NCI-H2227 treated with DMSO at 0.1 percent for 48 hours (cell line): ENCODE measurements around the gene PRDX5.

Experiments used
- DNase-seq: peaks from one replicate; lab custom pipeline; 2025; lab: John Stamatoyannopoulos, UW

PRDX5 gene

DNA sequence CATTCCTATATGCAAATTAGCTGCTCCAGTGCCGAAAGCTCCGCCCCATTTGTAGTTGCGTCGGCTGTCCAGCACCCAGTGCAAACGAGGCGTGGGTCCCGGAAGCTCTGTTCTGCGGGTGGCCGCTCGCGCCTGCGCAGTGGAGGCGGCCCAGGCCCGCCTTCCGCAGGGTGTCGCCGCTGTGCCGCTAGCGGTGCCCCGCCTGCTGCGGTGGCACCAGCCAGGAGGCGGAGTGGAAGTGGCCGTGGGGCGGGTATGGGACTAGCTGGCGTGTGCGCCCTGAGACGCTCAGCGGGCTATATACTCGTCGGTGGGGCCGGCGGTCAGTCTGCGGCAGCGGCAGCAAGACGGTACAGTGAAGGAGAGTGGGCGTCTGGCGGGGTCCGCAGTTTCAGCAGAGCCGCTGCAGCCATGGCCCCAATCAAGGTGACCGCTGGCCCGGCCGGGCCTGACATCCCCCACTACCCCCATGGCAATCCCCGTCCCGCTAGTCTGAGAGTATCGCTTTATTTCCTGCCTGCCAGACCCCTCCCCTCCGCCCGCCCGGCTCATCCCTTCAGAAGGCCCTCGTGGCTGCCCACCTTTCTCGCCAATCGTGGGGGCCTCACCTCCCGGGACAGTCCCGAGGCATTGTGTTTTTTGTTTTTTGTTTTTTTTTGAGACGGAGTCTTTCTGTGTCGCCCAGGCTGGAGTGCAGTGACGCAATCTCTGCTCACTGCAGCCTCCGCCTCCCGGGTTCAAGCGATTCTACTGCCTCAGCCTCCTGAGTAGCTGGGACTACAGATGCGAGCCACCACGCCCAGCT lies at the start of gene PRDX5:
Gene PRDX5, plus strand, starts transcription at position 161 of the 805 bp plus-strand sequence. Its CDS starts 95 bp downstream, at position 256.
- DNase-seq, result peak; percentile 94

DNA sequence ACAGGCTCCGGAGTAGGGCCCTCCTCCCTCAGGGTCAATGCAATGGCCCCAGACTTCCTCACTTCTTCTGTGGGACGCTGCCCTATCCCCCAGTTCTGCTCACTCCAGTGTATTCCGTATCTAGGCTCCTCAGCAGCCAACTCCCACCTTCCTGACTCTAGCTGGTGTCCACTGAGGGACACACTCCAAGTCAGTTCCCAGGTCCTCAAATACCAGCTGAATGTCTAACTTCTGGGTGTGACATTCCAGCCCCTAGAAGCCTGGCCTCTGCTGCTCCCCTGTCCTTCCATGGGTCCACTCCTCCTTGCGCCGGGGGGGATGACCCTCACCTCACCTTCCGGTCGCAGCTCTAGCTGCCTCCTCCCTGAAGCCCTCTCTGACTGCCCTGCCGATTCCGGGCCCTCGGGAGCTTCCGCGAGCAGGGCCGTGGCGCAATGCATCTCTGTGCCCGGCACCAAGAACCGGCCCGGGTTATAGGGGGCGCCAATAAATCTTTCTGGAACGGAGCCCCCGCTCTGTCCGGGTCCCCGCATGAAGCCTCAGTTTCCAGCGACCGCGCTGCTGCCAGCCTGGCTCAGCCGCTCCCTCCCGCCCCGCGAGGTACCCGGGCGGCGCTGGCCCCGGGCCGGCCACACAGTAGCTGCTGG lies 48.9 kb upstream of the PRDX5 start:
- DNase-seq, result no peak

DNA sequence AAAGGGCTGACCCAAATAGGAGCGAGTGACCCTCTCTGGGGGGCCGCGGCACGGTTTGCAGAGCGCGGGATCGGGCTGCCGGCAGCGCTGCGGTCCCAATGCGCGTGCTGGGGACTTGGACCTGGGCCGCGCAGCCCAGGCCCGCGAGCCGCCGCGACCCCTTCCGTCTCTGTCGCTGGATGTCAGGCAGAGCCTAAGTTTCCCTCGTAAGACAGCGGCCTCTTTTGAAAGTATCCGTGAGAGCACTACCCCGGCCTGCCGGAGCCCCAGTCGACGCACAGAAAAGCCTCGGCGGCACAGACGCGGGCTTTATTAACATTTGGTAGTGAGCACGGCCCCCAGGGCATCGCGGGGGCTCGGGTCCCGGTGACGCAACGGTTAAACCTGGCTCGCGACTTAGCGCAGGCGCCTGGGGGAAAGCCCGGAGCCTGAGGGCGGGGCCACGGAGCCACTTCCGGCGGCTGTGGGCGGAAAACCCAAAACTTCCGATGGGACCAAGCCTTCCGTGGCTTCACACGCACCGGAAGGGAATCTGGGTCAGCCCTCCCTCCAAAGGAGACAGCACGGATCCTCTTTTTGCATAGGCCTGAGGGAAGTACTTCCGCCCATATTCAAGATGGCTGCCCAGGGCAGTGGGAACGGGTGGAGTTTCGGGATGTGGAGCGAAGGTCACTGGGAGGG lies 48.2 kb upstream of the PRDX5 start:
- DNase-seq, result peak; percentile 98

DNA sequence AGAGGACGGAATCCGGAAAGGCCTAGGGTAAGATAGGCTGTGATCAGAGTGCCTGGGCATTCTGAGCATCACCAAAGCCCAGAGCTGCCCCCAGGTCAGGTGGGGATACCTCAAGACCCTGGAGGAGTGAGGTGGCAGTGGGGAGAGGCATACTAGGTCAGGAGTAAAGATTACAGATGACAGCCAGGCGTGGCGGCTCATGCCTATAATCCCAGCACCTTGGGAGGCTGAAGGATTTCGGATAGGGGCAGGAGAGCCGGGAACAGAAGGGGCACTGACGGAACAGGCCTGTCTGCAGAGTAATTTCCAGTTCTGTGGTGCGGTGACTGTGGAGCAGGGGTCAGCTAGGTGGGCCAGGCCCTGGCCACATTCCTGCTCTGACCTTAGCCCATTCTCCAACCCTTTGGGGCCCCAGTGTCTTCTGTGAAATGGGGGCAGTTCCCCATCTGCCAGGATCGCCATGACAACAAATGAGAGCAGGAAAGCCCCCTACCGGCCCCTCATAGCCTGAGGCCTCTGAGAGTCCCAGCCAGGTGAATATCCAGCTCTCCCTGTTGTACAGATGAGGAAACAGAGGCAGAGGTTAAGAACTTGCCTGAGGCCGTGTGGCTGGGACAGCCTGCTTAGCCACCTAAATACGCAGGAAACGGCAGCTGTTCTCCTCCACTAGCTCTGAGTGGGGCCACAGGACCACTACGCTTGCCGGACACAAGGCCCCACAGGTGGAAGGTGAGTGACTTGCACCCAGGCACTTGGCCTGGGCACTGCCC lies 42.7 kb upstream of the PRDX5 start:
- no peak for DNase-seq

DNA sequence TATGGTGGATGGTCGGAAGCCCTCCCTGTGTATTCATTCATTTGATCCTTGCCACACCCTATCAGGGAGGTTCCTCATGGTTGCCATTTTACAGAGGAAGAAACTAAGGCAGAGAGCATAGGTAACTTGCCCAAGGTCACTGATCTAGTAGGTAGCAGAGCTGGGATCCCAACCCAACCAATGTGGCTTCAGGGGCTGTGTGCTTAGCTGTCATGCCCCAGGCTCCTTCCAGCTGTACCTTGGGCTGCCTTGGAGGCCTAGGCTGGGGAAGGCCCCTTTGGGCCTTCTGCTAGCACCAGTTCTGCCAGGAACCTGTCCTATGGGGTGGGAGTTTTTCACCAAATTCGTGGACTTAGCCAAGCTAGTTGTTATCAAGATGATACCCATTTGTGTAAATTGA lies 42.1 kb upstream of the PRDX5 start:
- no peak for DNase-seq

DNA sequence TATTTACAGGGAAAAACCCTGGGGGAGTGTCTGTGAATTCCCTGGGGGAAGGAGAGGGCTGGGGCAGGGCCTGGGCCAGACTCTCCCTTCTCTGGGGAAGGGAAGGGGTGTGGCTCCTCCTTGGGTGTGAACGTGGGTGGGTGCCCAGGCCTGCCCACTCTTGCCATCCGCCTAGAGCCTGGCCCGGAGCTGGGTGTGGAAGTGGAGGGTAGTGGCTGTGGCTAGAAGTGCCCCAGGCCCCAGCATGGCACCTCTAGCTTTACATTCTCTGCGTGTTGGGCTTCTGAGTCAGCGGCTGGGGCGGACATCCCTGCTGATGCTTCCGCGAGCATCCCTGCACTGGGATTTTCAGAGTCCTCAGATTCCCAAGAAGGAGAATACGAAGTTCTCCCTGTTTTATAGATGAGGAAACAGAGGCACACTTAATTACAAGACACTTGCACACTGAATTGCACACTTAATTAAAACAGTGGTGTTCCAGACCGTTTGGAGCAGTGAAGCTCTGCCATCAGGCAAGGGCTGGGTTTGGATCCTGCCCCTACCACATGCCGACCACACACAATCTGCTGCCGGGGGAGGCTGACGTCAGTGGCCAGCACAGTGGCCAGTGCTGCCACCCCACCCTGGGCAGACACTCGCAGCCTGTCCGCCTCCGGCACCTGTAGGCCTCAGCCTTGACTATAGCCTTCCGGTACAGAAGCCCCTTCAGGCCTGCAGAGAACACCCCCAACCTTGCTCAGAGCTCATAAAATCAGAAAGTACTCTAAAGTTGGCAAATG lies 41.1 kb upstream of the PRDX5 start:
- DNase-seq, result no peak

DNA sequence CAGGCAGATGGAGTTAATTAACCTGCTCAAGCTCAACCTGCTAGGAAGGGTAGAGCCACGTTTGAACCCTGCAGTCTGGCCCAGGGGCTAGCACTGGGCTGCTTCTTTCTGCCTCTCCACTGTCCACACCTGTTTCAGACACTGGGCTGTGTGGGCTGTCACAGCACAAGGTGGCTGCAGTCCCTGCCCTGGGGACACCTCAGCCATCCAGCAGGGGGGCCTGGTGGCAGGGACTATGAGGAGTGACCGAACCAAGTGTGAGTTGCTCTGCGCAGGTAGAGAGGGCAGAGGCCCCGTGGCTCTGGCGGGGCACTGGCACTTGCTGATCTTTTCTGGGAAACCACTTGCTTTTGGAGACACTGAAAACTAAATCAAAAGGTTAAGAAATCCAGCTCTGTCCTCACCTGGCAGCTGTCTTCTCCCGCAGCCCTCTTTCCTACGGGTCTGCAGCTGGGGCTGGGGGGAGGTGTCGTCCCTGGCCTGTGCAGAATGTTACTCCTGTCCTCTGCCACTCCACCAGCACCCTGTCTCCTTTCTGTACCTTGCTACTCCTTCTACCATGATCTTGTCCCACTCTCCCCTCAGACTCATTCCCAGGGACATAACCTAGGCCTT lies 39.2 kb upstream of the PRDX5 start:
- DNase-seq, result no peak

DNA sequence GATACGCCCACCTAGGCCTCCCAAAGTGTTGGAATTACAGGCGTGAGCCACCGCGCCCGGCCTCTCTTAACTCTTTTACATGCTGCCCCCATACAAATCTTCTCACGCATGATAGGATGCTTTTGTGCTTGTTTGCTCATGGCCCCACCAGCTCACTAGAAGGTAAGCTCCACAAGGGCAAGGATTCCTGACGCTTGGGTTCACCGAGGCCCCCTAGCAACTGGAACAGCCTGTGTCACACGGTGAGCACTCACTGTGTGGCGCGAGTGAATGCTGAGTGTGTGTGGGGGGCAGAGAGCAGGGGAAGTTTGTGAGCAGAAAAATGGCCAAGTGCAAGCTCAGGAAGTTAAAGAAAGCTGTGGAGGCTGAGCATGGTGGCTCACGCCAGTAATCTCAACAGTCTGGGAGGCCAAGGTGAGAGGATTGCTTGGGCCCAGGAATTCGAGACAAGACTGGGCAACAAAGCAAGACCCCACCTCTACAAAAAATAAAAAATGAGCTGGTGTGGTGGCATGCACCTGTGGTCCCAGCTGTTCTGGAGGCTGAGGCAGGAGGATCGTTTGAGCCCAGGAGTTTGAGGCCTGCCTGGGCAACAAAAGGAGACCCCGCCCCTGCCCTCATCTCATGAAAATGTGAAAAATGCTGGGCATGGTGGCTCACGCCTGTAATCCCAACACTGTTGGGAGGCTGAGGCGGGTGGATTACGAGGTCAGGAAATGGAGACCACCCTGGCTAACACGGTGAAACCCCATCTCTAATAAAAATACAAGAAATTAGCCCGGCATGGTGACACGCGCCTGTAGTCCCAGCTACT lies 35.8 kb upstream of the PRDX5 start:
- DNase-seq, result no peak

DNA sequence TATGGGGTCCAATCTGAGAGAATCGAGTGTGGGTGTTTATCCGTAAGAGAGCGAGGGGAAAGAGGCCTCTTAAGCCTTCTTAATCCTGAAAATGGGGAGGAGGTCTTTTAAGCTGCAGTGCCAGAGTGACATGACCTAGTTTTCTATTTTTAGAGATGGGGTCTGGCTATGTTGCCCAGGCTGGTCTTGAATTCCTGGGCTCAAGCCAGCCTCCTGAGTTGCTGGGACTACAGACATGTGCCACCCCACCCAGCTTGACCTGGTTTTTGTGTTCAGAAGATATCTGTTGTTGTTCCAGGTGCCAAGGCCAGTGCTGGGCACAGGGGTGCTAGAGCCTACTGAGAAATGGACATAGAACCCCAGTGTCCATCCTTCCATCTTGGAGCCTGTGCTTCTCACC lies 34.8 kb upstream of the PRDX5 start:
- no peak for DNase-seq

DNA sequence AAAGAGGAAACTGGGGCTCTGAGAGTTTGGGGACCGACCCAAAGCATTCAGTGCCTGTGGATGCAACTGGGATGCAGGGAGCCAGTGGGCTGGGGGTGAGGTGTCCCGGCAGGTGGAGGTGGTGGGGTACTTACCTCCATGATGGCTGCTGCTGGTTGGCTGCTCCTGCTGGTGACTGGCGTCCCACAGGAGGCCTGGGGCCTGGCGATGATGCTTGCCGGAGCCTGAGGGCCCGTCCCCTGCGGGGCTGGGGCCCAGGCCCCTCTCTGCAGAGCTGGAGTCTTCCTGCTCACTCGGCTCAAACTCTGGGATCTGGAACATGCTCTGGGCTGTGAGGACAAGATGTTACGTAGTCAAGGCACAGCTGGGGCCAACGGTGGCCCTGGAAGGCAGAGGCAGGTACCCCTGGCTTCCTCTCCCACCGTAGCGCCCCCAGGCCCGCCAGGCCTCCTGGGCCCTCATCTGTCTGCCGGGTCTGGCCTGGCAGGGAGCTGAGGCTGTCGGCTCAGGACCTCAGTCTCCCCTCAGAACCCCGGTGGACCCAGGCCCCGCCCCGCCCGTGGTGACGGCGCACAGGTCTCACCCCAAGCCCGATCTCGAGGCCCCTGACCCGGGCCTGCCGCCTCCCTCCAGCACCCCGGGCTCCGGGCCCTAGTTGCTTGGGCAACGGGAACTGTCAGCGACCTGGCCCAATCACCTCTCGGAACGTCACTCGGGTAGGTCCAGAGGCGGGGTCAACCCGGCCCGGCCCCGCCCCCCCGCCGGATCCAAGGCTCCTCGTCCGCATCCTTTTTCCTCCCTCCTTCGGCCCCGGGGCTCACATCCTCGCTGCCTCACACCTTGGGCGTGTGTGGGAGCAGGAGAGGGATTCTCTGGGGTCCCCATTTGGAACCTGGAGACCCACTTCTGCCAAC lies 33.6 kb upstream of the PRDX5 start, which contains the start of gene BAD:
Gene BAD, minus strand, starts transcription at position 618 of the 914 bp plus-strand sequence. Its CDS starts 297 bp downstream, at position 321.
- peak; percentile 89 for DNase-seq

DNA sequence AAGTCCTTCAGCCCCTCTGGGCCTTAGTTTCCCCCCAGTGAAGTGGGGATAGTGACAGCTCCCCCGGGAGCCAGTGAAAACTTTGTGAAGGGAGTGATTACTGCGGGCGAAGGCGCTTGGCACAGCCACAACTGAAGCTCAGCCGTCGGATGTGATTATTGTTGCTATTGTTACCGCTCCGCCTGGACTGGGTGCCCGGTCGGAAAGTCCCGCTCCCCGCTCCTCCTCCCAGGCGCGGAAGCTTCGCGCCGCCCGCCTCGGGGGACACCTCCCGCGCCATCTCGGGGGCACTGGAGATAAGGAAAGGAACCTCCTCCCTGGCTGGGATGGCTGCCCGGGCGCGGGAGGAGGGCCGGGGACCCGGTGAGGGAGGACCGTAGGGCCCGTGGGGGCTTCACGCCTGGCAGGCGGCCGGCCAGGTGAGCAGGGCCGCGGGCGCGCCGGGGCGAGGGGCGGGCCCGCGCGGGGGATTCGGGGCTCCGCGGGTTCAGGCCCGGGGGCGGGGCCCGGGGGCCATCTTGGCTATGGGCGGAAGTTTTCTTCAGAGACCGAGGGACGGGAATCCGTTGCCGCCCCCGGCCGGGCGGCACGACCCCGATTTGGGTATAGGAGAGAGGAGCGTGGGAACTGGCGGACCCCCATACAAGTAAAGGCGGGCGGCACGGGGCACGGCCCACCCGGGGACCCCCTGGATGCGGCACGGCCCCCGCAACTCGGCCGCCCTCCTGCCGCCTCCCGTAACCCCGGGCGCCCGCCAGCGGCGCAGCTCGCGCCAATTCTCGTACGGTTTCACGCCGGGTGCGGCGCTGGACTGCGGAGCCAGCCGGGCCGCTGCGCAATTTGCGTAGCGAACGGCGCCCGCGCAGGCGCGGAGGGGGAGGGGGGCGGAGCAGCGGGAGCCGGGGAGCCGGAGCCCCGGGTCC lies 32.7 kb upstream of the PRDX5 start, which contains the start of gene GPR137:
Gene GPR137, plus strand, starts transcription at position 887 of the 923 bp plus-strand sequence. CDS start 677 bp downstream, outside the sequence.
- DNase-seq, result peak; percentile 73

DNA sequence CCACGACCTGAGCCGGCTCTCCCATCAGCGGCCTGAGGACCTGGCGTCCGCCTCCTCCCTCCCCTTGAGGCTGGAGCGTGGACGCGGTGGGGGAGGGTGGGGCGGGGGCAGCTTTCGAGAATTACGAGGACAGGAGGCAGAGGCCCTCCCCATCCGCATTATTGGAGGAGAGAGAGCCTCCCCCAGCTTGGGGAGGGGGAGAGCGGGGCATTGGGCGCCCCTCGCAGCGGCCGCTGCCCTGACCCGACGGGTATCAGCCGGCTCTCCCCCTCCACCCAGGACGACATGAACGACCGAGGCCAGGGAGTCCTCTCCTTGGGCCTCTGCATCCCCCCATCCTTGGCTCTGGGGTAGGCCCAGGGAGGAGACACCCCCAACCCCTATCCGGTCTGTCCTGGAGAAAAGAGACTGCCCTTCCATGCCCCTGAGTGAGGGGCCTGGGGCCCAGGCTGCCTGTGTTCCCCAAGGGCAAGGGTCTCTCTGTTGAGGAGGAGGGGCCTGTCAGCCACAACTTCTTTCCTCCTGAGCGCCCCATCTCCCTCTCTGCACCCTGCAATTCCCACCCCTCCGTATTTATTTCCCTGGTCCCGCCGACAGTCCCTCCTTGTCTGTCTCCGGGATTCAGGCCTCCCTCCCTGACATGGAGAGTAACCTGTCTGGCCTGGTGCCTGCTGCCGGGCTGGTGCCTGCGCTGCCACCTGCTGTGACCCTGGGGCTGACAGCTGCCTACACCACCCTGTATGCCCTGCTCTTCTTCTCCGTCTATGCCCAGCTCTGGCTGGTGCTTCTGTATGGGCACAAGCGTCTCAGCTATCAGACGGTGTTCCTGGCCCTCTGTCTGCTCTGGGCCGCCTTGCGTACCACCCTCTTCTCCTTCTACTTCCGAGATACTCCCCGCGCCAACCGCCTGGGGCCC lies 31.8 kb upstream of the PRDX5 start:
- no peak for DNase-seq

DNA sequence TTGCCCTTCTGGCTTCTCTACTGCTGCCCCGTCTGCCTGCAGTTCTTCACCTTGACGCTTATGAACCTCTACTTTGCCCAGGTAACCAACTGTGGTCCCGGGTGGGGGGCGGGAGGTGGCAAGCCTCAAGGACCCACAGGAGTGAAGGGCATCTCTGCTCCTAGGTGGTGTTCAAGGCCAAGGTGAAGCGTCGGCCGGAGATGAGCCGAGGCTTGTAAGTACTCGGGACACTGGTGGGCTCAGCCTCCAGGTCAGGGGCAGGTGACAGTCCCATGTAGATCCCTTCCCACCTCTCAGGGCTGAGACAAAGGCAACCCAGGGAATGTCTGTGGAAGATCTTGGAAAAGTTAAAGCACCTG lies 31.1 kb upstream of the PRDX5 start:
- DNase-seq, result no peak

DNA sequence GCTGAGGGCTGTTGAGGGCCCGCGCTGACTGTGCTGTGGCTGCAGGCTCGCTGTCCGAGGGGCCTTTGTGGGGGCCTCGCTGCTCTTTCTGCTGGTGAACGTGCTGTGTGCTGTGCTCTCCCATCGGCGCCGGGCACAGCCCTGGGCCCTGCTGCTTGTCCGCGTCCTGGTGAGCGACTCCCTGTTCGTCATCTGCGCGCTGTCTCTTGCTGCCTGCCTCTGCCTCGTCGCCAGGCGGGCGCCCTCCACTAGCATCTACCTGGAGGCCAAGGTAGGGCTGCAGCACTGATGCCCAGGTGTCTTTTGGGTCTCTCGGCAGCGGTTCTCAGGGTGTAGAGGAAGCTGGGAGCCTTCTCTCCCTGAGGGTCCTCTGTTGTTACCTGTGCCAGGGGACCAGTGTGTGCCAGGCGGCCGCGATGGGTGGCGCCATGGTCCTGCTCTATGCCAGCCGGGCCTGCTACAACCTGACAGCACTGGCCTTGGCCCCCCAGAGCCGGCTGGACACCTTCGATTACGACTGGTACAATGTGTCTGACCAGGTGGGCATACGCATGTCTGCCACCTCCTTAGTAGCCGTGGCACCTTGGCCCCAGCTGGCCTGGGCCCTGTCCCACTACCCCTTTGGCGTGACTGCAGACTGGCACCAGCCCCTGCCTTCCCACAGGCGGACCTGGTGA lies 30.1 kb upstream of the PRDX5 start:
- no peak for DNase-seq

DNA sequence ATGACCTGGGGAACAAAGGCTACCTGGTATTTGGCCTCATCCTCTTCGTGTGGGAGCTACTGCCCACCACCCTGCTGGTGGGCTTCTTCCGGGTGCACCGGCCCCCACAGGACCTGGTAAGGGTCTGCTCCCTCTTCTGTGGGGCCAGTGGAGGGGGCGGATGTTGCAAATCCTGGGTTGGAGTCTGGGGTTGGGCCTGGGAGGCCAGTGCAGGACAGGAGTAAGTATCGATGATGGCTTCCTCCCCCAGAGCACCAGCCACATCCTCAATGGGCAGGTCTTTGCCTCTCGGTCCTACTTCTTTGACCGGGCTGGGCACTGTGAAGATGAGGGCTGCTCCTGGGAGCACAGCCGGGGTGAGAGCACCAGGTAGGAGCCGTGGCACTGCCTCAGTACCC lies 29.6 kb upstream of the PRDX5 start:
- no peak for DNase-seq

DNA sequence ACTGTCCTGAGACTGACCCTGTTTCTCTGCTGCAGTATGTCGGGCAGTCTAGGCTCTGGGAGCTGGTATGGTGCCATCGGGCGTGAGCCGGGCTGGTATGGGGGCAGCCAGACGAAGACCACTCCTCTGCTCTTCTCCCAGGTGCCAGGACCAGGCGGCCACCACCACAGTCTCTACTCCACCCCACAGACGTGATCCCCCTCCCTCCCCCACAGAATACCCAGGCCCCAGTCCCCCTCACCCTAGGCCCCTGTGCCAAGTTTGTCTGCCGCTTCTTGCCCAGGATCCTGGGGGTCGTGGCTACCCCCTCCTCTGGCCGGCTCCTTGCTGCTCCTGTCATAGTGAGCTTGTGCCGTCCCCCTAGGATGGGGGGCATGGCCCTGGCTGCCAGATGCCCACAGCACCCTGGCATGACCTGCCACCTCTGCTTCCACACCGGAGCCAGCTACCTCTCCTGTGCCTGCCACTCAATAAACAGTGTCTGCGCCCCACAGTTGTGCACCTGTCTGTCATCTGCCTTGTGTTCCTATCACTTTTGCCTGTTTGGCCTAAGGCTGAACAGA lies 28.8 kb upstream of the PRDX5 start:
- no peak for DNase-seq
